Measurements from ENCODE around the gene PDZD2.
"Not testable (repeated sequence)": the region's sequence is repeated elsewhere in the genome, so short reads cannot be mapped to it uniquely, and the experiment has no call there.

The PDZD2 gene

GRCh38 chr5:32057187-32058096 is 418.5 kb downstream of the PDZD2 start:
- no peak for DNase-seq

GRCh38 chr5:32058101-32058500 is 419.2 kb downstream of the PDZD2 start:
- DNase-seq = no peak

- no peak for DNase-seq
Measured at GRCh38 chr5:32058997-32059396, 420.1 kb downstream of the PDZD2 start.

- DNase-seq = no peak
Measured at GRCh38 chr5:32059761-32060530, 421.0 kb downstream of the PDZD2 start.

GRCh38 chr5:32061236-32061635 is 422.3 kb downstream of the PDZD2 start:
- DNase-seq = no peak

- no peak for DNase-seq
Measured at GRCh38 chr5:32066448-32066847, 427.5 kb downstream of the PDZD2 start.

GRCh38 chr5:32067774-32068470 is 429.0 kb downstream of the PDZD2 start:
- no peak for DNase-seq

GRCh38 chr5:32068561-32068960 is 429.6 kb downstream of the PDZD2 start:
- no peak for DNase-seq

GRCh38 chr5:32069396-32069795 is 430.5 kb downstream of the PDZD2 start:
- DNase-seq = no peak

- no peak for DNase-seq
Measured at GRCh38 chr5:32071351-32071944, 432.5 kb downstream of the PDZD2 start.

- DNase-seq = no peak
Measured at GRCh38 chr5:32072054-32072453, 433.1 kb downstream of the PDZD2 start.

GRCh38 chr5:32074401-32074800 is 435.5 kb downstream of the PDZD2 start:
- DNase-seq = no peak

GRCh38 chr5:32076699-32077695 is 438.1 kb downstream of the PDZD2 start:
- peak in 2 of 4 experiments; percentile 2 to 35 for DNase-seq

GRCh38 chr5:32078855-32079254 is 439.9 kb downstream of the PDZD2 start:
- not testable (repeated sequence) for DNase-seq

- not testable (repeated sequence) for DNase-seq
Measured at GRCh38 chr5:32080565-32080964, 441.6 kb downstream of the PDZD2 start.

- DNase-seq = no peak
Measured at GRCh38 chr5:32082701-32083100, 443.8 kb downstream of the PDZD2 start.

GRCh38 chr5:32083981-32084430 is 445.1 kb downstream of the PDZD2 start:
- DNase-seq = no peak

GRCh38 chr5:32087086-32088082 is 448.5 kb downstream of the PDZD2 start:
- DNase-seq = no peak

GRCh38 chr5:32088214-32088613 is 449.3 kb downstream of the PDZD2 start:
- no peak for DNase-seq

Data from activated naive CD4-positive, alpha-beta T cell (primary cell).